Gastrocnemius medialis (tissue), 4 donors: ENCODE results near the gene XRCC3.

ENCODE experiments used
- CTCF ChIP-seq, 5 experiments: fragments of 450-650 bp in 3 of 5; fragments of 200-600 bp in 2 of 5; sonication (generic) in 2 of 5; IDR thresholded peaks in 4 of 5; conservative IDR thresholded peaks in 1 of 5; 1 replicate in 4 of 5; 2 replicates in 1 of 5; pipeline ENCODE4 v1.5.1; 2016 to 2019; ENCODE audit warnings: antibody characterized with exemption in 5 of 5, mild to moderate bottlenecking in 3 of 5, moderate library complexity in 3 of 5
- POLR2A ChIP-seq, 2 donors: fragments of 450-650 bp; IDR thresholded peaks; one replicate each; pipeline ENCODE4 v1.6.1; 2017; ENCODE audit warnings: antibody characterized with exemption in 2 of 2, mild to moderate bottlenecking in 2 of 2, moderate library complexity in 2 of 2

- TF ChIP-seq CTCF (IDR thresholded peaks at IDR 0.05 in 4 of 5, conservative IDR thresholded peaks at IDR 0.05 in 1 of 5) (no peak), POLR2A (IDR thresholded peaks at IDR 0.05) (no peak)
Observed at GRCh38 chr14:103662591-103662990, 52.7 kb downstream of the XRCC3 start.
